Osteoblast (primary cell): ENCODE measurements around the gene PPARD. TPM values are rescaled to one million over a fixed set of nuclear protein-coding genes. Genes with fewer than 3 reads are reported as not detected.
A peak's percentile ranks its signal among the peaks of the same experiment; 100 is the strongest.

ENCODE experiments used
- DNase-seq: peaks from one replicate; pipeline ENCODE4 v3.0.0; 2011; ENCODE audit warnings: low spot score, mixed read lengths; ENCODE audit not compliant: insufficient read length; ENCODE audit errors: missing footprints
- H2AFZ ChIP-seq: 2 replicates; pipeline ENCODE4 v1.6.0; 2011; ENCODE audit warnings: mild to moderate bottlenecking, low read length
- H3K27ac ChIP-seq: 2 replicates; pipeline ENCODE4 v1.5.1; 2011; ENCODE audit warnings: mild to moderate bottlenecking, low read depth, low read length, moderate library complexity
- H3K27me3 ChIP-seq: 2 replicates; pipeline ENCODE4 v1.6.0; 2012; ENCODE audit warnings: mild to moderate bottlenecking, control low read depth, inconsistent platforms, low read length, moderate library complexity; ENCODE audit not compliant: insufficient read depth
- H3K36me3 ChIP-seq: 2 replicates; pipeline ENCODE4 v1.5.1; 2011; ENCODE audit warnings: mild to moderate bottlenecking, low read length, control low read depth, moderate library complexity; ENCODE audit not compliant: insufficient read depth
- H3K4me1 ChIP-seq: 2 replicates; pipeline ENCODE4 v1.5.1; 2011; ENCODE audit warnings: mild to moderate bottlenecking, low read length, control low read depth, moderate library complexity; ENCODE audit not compliant: insufficient read depth
- H3K4me2 ChIP-seq: 2 replicates; pipeline ENCODE4 v1.6.0; 2011; ENCODE audit warnings: mild to moderate bottlenecking, low read length; ENCODE audit not compliant: insufficient read depth
- H3K4me3 ChIP-seq: fragments of 200-600 bp; sonication (generic); 3 replicates; pipeline ENCODE4 v1.5.1; 2012; ENCODE audit warnings: mild to moderate bottlenecking, low read length, inconsistent platforms; ENCODE audit not compliant: insufficient read depth
- H3K79me2 ChIP-seq: 2 replicates; pipeline ENCODE4 v1.6.0; 2012; ENCODE audit warnings: mild to moderate bottlenecking, low read length, control low read depth, inconsistent platforms; ENCODE audit not compliant: insufficient read depth
- H3K9me3 ChIP-seq: 2 replicates; pipeline ENCODE4 v1.5.1; 2011; ENCODE audit warnings: low read depth, low read length, control low read depth
- H4K20me1 ChIP-seq: 2 replicates; pipeline ENCODE4 v1.6.0; 2012; ENCODE audit warnings: mild to moderate bottlenecking, low read length, control low read depth; ENCODE audit not compliant: insufficient read depth
- total RNA-seq: library from RNA; depleted of rRNA; stranded (reverse); fragments of >200 nt; gene quantifications from 2 replicates; pipeline ENCODE4 v1.2.3, GENCODE V29; 2012
- TF ChIP-seq, protein P1 (sequence below): IDR thresholded peaks from 2 replicates; pipeline ENCODE4 v1.5.1; 2011; ENCODE audit warnings: mild to moderate bottlenecking, low read depth, low read length, moderate library complexity; ENCODE audit errors: extremely low read depth

Gene PPARD
- total RNA-seq, 1 donor: 12.3 TPM

- H3K4me1 ChIP-seq: peaks cover 20% of the 10 kb centered on the region
- H3K27ac ChIP-seq: peak overlapping the region; percentile 39
- H3K36me3 ChIP-seq: no peaks in the 10 kb centered on the region
- H3K4me2 ChIP-seq: no peak overlapping the region
- no peaks in the 10 kb centered on the region for H3K27me3 ChIP-seq
- peaks cover 89% of the 10 kb centered on the region for H3K79me2 ChIP-seq
- H2AFZ ChIP-seq: no peak overlapping the region
- TF ChIP-seq, protein P1, sequence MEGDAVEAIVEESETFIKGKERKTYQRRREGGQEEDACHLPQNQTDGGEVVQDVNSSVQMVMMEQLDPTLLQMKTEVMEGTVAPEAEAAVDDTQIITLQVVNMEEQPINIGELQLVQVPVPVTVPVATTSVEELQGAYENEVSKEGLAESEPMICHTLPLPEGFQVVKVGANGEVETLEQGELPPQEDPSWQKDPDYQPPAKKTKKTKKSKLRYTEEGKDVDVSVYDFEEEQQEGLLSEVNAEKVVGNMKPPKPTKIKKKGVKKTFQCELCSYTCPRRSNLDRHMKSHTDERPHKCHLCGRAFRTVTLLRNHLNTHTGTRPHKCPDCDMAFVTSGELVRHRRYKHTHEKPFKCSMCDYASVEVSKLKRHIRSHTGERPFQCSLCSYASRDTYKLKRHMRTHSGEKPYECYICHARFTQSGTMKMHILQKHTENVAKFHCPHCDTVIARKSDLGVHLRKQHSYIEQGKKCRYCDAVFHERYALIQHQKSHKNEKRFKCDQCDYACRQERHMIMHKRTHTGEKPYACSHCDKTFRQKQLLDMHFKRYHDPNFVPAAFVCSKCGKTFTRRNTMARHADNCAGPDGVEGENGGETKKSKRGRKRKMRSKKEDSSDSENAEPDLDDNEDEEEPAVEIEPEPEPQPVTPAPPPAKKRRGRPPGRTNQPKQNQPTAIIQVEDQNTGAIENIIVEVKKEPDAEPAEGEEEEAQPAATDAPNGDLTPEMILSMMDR: no peak
- H4K20me1 ChIP-seq: peaks cover 24% of the 10 kb centered on the region
- no peak overlapping the region for H3K4me3 ChIP-seq
- no peaks in the 10 kb centered on the region for H3K9me3 ChIP-seq
- peak; percentile 39 for DNase-seq
Measured at GRCh38 chr6:35400111-35400510, 57.8 kb downstream of the PPARD start.

GRCh38 chr6:35400901-35401311, 58.5 kb downstream of the PPARD start:
- peak; percentile 41 for DNase-seq
- no peaks in the 10 kb centered on the region for H3K36me3 ChIP-seq
- H3K27ac ChIP-seq: peak overlapping the region; percentile 39
- no peaks in the 10 kb centered on the region for H3K27me3 ChIP-seq
- H3K4me2 ChIP-seq: no peak overlapping the region
- H3K4me1 ChIP-seq: peaks cover 20% of the 10 kb centered on the region
- no peak overlapping the region for H2AFZ ChIP-seq
- peaks cover 24% of the 10 kb centered on the region for H4K20me1 ChIP-seq
- H3K79me2 ChIP-seq: peaks cover 88% of the 10 kb centered on the region
- TF ChIP-seq, protein P1: no peak
- no peaks in the 10 kb centered on the region for H3K9me3 ChIP-seq
- no peak overlapping the region for H3K4me3 ChIP-seq

- H3K4me3 ChIP-seq: no peak overlapping the region
- no peaks in the 10 kb centered on the region for H3K36me3 ChIP-seq
- TF ChIP-seq, protein P1: no peak
- no peak overlapping the region for H2AFZ ChIP-seq
- peaks cover 20% of the 10 kb centered on the region for H3K4me1 ChIP-seq
- DNase-seq: no peak
- H3K4me2 ChIP-seq: no peak overlapping the region
- H3K27me3 ChIP-seq: no peaks in the 10 kb centered on the region
- H3K9me3 ChIP-seq: no peaks in the 10 kb centered on the region
- peaks cover 24% of the 10 kb centered on the region for H4K20me1 ChIP-seq
- peaks cover 94% of the 10 kb centered on the region for H3K79me2 ChIP-seq
- peak overlapping the region; percentile 39 for H3K27ac ChIP-seq
Measured at GRCh38 chr6:35401514-35401913, 59.2 kb downstream of the PPARD start.

DNA sequence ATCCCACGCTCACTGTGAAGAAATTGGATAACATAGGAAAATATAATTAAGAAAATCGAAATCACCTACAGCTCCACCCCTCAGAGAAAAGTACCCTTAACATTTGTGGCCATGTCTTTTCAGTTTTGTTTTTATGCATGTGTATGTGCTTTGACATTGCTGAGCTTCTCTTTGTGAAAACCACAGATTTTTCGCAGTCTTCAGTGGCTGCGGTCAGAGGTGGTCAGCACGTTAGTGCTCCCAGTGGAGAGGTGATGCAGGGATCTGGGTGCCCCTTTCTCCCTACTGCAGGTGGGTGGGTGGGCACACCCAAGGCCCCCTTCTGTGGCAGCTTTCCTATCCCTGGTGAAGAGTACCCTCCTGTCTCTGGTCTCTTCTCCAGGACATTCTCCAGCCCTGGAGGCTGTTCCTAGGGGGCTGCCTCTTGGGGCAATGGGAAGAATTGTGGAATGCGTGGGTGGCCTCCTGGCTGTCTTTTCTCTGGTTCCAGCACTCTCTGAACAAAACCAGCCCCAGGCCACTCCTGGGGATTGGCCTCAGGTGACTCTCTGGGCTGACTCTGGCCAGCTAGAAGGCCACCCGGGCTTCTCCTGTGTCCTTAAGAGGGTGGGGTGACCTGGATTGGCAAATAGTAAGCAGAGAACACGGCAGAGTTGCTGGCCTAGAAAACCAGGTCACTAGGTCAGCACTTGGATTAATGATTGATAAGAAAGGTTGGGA, 59.9 kb downstream of the PPARD start:
- Histone ChIP-seq H2AFZ (no peak overlapping the region), H3K27ac (peak overlapping the region; percentile 1), H3K4me3 (no peak overlapping the region), H3K79me2 (peaks cover 95% of the 10 kb centered on the region), H3K36me3 (no peaks in the 10 kb centered on the region), H4K20me1 (peaks cover 24% of the 10 kb centered on the region), H3K27me3 (no peaks in the 10 kb centered on the region), H3K9me3 (no peaks in the 10 kb centered on the region), H3K4me1 (peaks cover 13% of the 10 kb centered on the region), H3K4me2 (no peak overlapping the region)
- DNase-seq: no peak
- TF ChIP-seq, protein P1: no peak
